Measurements from ENCODE around the gene APOBEC3H. TPM values are rescaled to one million over a fixed set of nuclear protein-coding genes. Genes with fewer than 3 reads are reported as not detected.

Gene APOBEC3H
- total RNA-seq, 4 donors from 2014 or later = not detected

DNA sequence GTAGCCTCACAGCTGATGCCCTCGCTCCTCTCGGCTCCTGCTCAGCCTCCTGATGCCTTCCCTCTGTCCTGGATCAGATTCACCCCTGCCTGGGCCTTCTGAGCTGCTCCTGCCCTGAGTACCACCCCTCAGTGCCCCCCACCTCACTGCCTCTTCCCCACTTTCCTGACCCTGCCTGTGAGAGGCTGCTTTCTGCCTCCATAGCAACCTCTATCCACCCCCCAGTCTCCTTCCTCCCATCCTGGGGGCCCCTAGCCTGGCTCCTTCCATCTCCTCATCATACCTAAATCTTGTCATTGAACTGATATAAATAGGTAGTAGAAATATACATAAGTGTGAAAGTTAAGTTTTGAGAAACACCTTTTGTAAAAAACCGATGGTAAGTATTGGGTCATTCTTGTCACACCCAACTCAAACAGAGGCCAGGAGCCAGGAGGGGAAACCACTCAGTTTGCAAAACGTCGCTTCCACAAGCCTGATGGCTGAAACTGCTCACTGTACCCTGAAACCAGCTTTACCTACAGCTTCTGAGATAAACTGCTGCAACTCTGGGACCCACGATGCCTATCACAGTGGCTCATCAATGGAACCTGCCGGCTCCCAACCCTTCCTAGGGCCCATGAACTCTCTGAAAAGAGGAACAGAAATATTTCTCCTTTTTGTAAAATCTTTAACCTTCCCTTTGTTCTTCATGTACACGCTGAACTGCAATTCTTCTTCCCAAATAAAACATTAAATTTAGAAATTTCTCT, 4.8 kb upstream of the APOBEC3H start:
- TF ChIP-seq, protein P1, sequence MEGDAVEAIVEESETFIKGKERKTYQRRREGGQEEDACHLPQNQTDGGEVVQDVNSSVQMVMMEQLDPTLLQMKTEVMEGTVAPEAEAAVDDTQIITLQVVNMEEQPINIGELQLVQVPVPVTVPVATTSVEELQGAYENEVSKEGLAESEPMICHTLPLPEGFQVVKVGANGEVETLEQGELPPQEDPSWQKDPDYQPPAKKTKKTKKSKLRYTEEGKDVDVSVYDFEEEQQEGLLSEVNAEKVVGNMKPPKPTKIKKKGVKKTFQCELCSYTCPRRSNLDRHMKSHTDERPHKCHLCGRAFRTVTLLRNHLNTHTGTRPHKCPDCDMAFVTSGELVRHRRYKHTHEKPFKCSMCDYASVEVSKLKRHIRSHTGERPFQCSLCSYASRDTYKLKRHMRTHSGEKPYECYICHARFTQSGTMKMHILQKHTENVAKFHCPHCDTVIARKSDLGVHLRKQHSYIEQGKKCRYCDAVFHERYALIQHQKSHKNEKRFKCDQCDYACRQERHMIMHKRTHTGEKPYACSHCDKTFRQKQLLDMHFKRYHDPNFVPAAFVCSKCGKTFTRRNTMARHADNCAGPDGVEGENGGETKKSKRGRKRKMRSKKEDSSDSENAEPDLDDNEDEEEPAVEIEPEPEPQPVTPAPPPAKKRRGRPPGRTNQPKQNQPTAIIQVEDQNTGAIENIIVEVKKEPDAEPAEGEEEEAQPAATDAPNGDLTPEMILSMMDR (IDR thresholded peaks at IDR 0.05) = no peak
- no peak for TF ChIP-seq POLR2A (IDR thresholded peaks at IDR 0.05)
- H3K4me3 ChIP-seq = no peak overlapping the region
- ATAC-seq = no peak
- H3K36me3 ChIP-seq = no peaks in the 10 kb centered on the region
- no peaks in the 10 kb centered on the region for H3K27me3 ChIP-seq
- peaks cover 0 to 21% (median 4%) of the 10 kb centered on the region in 3 donors for H3K4me1 ChIP-seq
- H3K27ac ChIP-seq = no peak overlapping the region
- no peaks in the 10 kb centered on the region for H3K9me3 ChIP-seq
- WGBS, 2 donors (ENCODE audit: low coverage in 1 of 2) = 64 to 75% methylated on average over 4 to 8 of the region's 8 CpGs

DNA sequence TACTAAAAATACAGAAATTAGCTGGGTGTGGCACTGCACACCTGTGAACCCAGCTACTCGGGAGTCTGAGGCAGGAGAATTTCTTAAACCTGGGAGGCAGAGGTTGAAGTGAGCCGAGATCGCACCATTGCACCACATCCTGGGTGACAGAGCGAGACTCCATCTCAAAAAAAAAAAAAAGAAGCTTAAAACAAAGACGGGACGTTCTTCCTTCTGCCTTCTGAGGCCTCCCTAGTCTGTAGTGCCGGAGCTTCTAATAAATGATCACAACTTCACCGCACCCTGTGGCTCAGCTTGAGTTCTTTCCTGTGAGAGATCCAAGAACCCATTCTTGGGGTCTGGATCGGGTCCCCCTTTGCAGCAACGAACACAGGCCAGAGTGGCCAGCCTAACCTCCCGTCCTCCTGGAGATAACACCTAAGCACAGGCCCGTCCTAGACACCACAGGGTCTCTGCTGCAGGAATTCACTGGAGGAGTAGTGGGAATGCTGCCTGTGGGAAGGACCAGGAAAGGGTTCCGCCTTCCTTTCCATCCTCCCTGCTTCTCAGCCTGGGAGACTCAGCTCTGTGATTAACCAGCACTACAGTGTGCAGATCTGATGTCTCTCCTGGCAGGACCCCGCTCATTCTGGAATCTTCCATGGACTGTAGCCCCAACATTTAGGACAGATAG, 2.2 kb upstream of the APOBEC3H start:
- no peaks in the 10 kb centered on the region for H3K36me3 ChIP-seq
- no peak overlapping the region for H3K4me3 ChIP-seq
- TF ChIP-seq, protein P1 (IDR thresholded peaks at IDR 0.05) = no peak
- TF ChIP-seq POLR2A (IDR thresholded peaks at IDR 0.05) = no peak
- TF ChIP-seq EP300 (IDR thresholded peaks at IDR 0.05) = no peak
- no peak for TF ChIP-seq POLR2AphosphoS5 (IDR thresholded peaks at IDR 0.05)
- H3K27ac ChIP-seq = no peak overlapping the region
- no peak for ATAC-seq
- H3K27me3 ChIP-seq = no peaks in the 10 kb centered on the region
- peaks cover 0 to 10% (median 0%) of the 10 kb centered on the region in 3 donors for H3K4me1 ChIP-seq
- no peaks in the 10 kb centered on the region for H3K9me3 ChIP-seq
- 83 to 85% methylated on average over 7 to 10 of the region's 14 CpGs for WGBS, 2 donors (ENCODE audit: low coverage in 1 of 2)

- Histone ChIP-seq H3K27me3 (no peaks in the 10 kb centered on the region), H3K27ac (no peak overlapping the region), H3K36me3 (no peaks in the 10 kb centered on the region), H3K9me3 (no peaks in the 10 kb centered on the region), H3K4me1 (peaks cover 0 to 10% (median 0%) of the 10 kb centered on the region in 3 donors), H3K4me3 (no peak overlapping the region)
- 40 to 44% methylated on average over 1 of the region's 3 CpGs for WGBS, 2 donors (ENCODE audit: low coverage in 1 of 2)
- TF ChIP-seq, protein P1 (IDR thresholded peaks at IDR 0.05) = no peak
- TF ChIP-seq POLR2A (IDR thresholded peaks at IDR 0.05) (no peak), EP300 (IDR thresholded peaks at IDR 0.05) (no peak), POLR2AphosphoS5 (IDR thresholded peaks at IDR 0.05) (no peak)
- no peak for ATAC-seq
Measured at GRCh38 chr22:39095971-39096370, 1.1 kb upstream of the APOBEC3H start.

DNA sequence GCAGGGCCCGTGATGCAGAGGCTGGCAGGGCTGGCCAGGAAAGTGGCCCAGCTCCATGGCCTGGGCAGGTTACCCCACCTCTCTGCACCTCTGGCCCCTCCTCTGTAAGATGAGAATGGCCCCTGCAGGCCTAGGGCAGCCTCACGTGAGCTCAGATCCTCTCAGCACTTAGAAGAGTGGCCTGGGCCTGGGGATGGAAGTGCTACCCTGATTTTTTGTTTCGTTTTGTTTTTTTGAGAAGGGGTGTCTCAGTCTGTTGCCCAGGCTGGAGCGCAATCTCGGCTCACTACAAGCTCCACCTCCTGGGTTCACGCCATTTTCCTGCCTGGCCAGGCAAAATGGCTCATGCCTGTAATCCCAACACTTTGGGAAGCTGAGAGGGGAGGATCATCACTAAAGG, 982 bp downstream of the APOBEC3H start:
- Histone ChIP-seq H3K27me3 (peaks cover 9% of the 10 kb centered on the region), H3K4me3 (no peak overlapping the region), H3K36me3 (no peaks in the 10 kb centered on the region), H3K9me3 (no peaks in the 10 kb centered on the region), H3K4me1 (peaks cover 0 to 10% (median 0%) of the 10 kb centered on the region in 3 donors), H3K27ac (peak overlapping the region in 1 of 4 donors; percentile 11)
- ATAC-seq = no peak
- TF ChIP-seq EP300 (IDR thresholded peaks at IDR 0.05) = no peak
- TF ChIP-seq, protein P1 (IDR thresholded peaks at IDR 0.05) = no peak
- TF ChIP-seq POLR2A (IDR thresholded peaks at IDR 0.05) = no peak
- TF ChIP-seq POLR2AphosphoS5 (IDR thresholded peaks at IDR 0.05) = no peak
- 63 to 80% methylated on average over 1 to 6 of the region's 6 CpGs for WGBS, 2 donors (ENCODE audit: low coverage in 1 of 2)

DNA sequence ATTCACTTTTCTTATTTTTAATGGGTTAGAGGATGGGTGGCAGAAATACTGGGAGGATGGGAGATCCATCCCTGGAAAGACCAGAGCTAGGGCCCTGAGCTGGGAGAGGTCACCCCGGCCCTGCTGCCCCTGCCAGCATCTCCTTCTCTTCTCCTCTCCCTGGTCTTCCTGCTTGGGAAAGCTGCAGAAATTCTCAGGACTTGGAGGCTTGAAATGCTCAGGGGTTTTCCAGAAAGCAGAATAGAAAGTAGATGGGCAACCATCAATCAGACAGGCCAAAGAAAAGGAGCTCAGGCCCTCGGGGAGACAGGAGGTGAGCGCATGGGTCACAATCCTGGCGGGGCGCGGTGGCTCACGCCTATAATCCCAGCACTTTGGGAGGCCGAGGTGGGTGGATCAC, 1.5 kb downstream of the APOBEC3H start:
- no peaks in the 10 kb centered on the region for H3K9me3 ChIP-seq
- no peak overlapping the region for H3K4me3 ChIP-seq
- 80 to 91% methylated on average over 3 to 7 of the region's 8 CpGs for WGBS, 2 donors (ENCODE audit: low coverage in 1 of 2)
- H3K27me3 ChIP-seq = peaks cover 9% of the 10 kb centered on the region
- TF ChIP-seq, protein P1 (IDR thresholded peaks at IDR 0.05) = no peak
- TF ChIP-seq POLR2A (IDR thresholded peaks at IDR 0.05) = no peak
- TF ChIP-seq POLR2AphosphoS5 (IDR thresholded peaks at IDR 0.05) = no peak
- no peak for TF ChIP-seq EP300 (IDR thresholded peaks at IDR 0.05)
- H3K36me3 ChIP-seq = no peaks in the 10 kb centered on the region
- H3K27ac ChIP-seq = no peak overlapping the region
- H3K4me1 ChIP-seq = peaks cover 0 to 10% (median 0%) of the 10 kb centered on the region in 3 donors
- no peak for ATAC-seq
